Caco-2 (cell line): ENCODE results near the gene RALGPS2. TPM values are rescaled to one million over a fixed set of nuclear protein-coding genes. Genes with fewer than 3 reads are reported as not detected.

Experiments used
- BruUV-seq: library from RNA; stranded (reverse); fragments of 400-500 nt; replicated peaks from 2 replicates; lab custom pipeline; 2021; lab: Mats Ljungman, UMichigan
- CTCF ChIA-PET: fragments of 300-600 bp; sonication (Branson Sonifier 250); formaldehyde crosslinking; loops from one replicate; lab custom pipeline; 2022; ENCODE audit warnings: antibody characterized with exemption; lab: Charles Lee
- POLR2A ChIA-PET: fragments of 300-600 bp; sonication (Branson Sonifier 250); formaldehyde crosslinking; loops from one replicate; lab custom pipeline; 2022; ENCODE audit warnings: antibody characterized with exemption; lab: Charles Lee
- DNase-seq, 2 experiments: peaks; one replicate each; pipeline versions ENCODE4 v3.0.0 to v3.0.0-alpha.2; 2020 to 2022
- H3K27me3 ChIP-seq: replicated peaks from 2 replicates; pipeline ENCODE4 v1.6.0; 2011; ENCODE audit warnings: low read length; ENCODE audit not compliant: control insufficient read depth, insufficient read depth
- H3K36me3 ChIP-seq: 2 replicates; pipeline ENCODE4 v1.5.1; 2011; ENCODE audit warnings: low read length; ENCODE audit not compliant: control insufficient read depth, insufficient read depth
- H3K4me1 ChIP-seq: fragments of 250-450 bp; sonication (Bioruptor Pico); 2 replicates; pipeline ENCODE4 v1.5.1; 2020; ENCODE audit warnings: mild to moderate bottlenecking
- H3K4me3 ChIP-seq: 2 replicates; pipeline ENCODE4 v1.5.1; 2011; ENCODE audit warnings: low read depth, mild to moderate bottlenecking, control low read depth, low read length
- H3K9me3 ChIP-seq: fragments of 250-450 bp; sonication (Bioruptor Pico); 2 replicates; pipeline ENCODE4 v1.5.1; 2020; ENCODE audit warnings: mild to moderate bottlenecking, moderate library complexity
- H3K27ac Mint-ChIP-seq: one replicate; pipeline ENCODE4 v1.8.0; 2022; ENCODE audit warnings: mixed read lengths; ENCODE audit not compliant: unreplicated experiment
- H3K27me3 Mint-ChIP-seq: one replicate; pipeline ENCODE4 v1.8.0; 2022; ENCODE audit warnings: mixed read lengths; ENCODE audit not compliant: insufficient read depth, unreplicated experiment
- H3K36me3 Mint-ChIP-seq: one replicate; pipeline ENCODE4 v1.8.0; 2022; ENCODE audit warnings: mild to moderate bottlenecking, mixed read lengths; ENCODE audit not compliant: insufficient read depth, unreplicated experiment
- H3K4me1 Mint-ChIP-seq: one replicate; pipeline ENCODE4 v1.8.0; 2022; ENCODE audit warnings: low read depth, mixed read lengths; ENCODE audit not compliant: unreplicated experiment
- H3K4me3 Mint-ChIP-seq: one replicate; pipeline ENCODE4 v1.8.0; 2022; ENCODE audit warnings: mild to moderate bottlenecking, moderate library complexity, mixed read lengths; ENCODE audit not compliant: unreplicated experiment
- H3K9me3 Mint-ChIP-seq: one replicate; pipeline ENCODE4 v1.8.0; 2022; ENCODE audit warnings: mixed read lengths; ENCODE audit not compliant: unreplicated experiment
- CTCF ChIP-seq, 2 experiments: fragments of 200-600 bp in 1 of 2; IDR thresholded peaks; 1 replicate in 1 of 2; 2 replicates in 1 of 2; pipeline versions ENCODE4 v1.5.1 to v1.8.0; 2011 to 2022; ENCODE audit warnings: antibody characterized with exemption in 1 of 2, control low read depth in 1 of 2, inconsistent platforms in 1 of 2, low read depth in 1 of 2, low read length in 1 of 2, mild to moderate bottlenecking in 1 of 2, moderate library complexity in 1 of 2; ENCODE audit not compliant: insufficient read depth in 1 of 2, severe bottlenecking in 1 of 2, unreplicated experiment in 1 of 2
- intact Hi-C: fragments of 100-400 bp; cut with micrococcal nuclease; formaldehyde crosslinking; loops from one replicate; pipeline ENCODE4 v1.10.0; 2022; ENCODE audit not compliant: unreplicated experiment
- total RNA-seq: library from RNA; stranded (reverse); gene quantifications from 2 replicates; pipeline ENCODE4 v1.2.3, GENCODE V29; 2022

Gene RALGPS2
- total RNA-seq, 1 experiment from 2014 or later = 26.1 TPM

- no peaks in the 10 kb centered on the region for H3K4me1 ChIP-seq
- H3K4me1 Mint-ChIP-seq = no peaks in the 10 kb centered on the region
- intact Hi-C loops = no loop called here
- no peak overlapping the region for H3K4me3 Mint-ChIP-seq
- no peak overlapping the region for H3K27ac Mint-ChIP-seq
- H3K36me3 ChIP-seq = no peaks in the 10 kb centered on the region
- H3K4me3 ChIP-seq = no peak overlapping the region
- H3K9me3 Mint-ChIP-seq = no peaks in the 10 kb centered on the region
- no peak for TF ChIP-seq CTCF (IDR thresholded peaks at IDR 0.05; ENCODE audit: insufficient read depth in 1 of 2, low read depth in 1 of 2, low read length in 1 of 2, severe bottlenecking in 1 of 2, unreplicated experiment in 1 of 2)
- no peaks in the 10 kb centered on the region for H3K27me3 Mint-ChIP-seq
- BruUV-seq = no TSS peak
- H3K27me3 ChIP-seq = no peaks in the 10 kb centered on the region
- H3K36me3 Mint-ChIP-seq = peaks cover 15% of the 10 kb centered on the region
- DNase-seq = no peak
- CTCF ChIA-PET = no interaction called here
- no peaks in the 10 kb centered on the region for H3K9me3 ChIP-seq
- POLR2A ChIA-PET = no interaction called here
These were observed 94.1 kb downstream of the RALGPS2 start for GRCh38 chr1:178819123-178819522.

- Histone ChIP-seq H3K4me1 (no peaks in the 10 kb centered on the region), H3K36me3 (no peaks in the 10 kb centered on the region), H3K9me3 (no peaks in the 10 kb centered on the region), H3K4me3 (no peak overlapping the region), H3K27me3 (no peaks in the 10 kb centered on the region)
- H3K36me3 Mint-ChIP-seq = peaks cover 8% of the 10 kb centered on the region
- H3K4me3 Mint-ChIP-seq = no peak overlapping the region
- DNase-seq = no peak
- no peak for TF ChIP-seq CTCF (IDR thresholded peaks at IDR 0.05; ENCODE audit: insufficient read depth in 1 of 2, low read depth in 1 of 2, low read length in 1 of 2, severe bottlenecking in 1 of 2, unreplicated experiment in 1 of 2)
- BruUV-seq = no TSS peak
- POLR2A ChIA-PET = no interaction called here
- H3K9me3 Mint-ChIP-seq = peaks cover 8% of the 10 kb centered on the region
- intact Hi-C loops = no loop called here
- H3K27ac Mint-ChIP-seq = no peak overlapping the region
- CTCF ChIA-PET = no interaction called here
- H3K27me3 Mint-ChIP-seq = no peaks in the 10 kb centered on the region
- H3K4me1 Mint-ChIP-seq = no peaks in the 10 kb centered on the region
These were observed 96.3 kb downstream of the RALGPS2 start for GRCh38 chr1:178821134-178821866.

- H3K36me3 Mint-ChIP-seq = peaks cover 13% of the 10 kb centered on the region
- H3K9me3 ChIP-seq = no peaks in the 10 kb centered on the region; the same call in 1 of the 2 replicates
- no peak overlapping the region for H3K27ac Mint-ChIP-seq
- TF ChIP-seq CTCF (IDR thresholded peaks at IDR 0.05; ENCODE audit: insufficient read depth in 1 of 2, low read depth in 1 of 2, low read length in 1 of 2, severe bottlenecking in 1 of 2, unreplicated experiment in 1 of 2) = no peak
- DNase-seq = no peak
- no peaks in the 10 kb centered on the region for H3K4me1 Mint-ChIP-seq
- peaks cover 8% of the 10 kb centered on the region for H3K9me3 Mint-ChIP-seq
- POLR2A ChIA-PET = no interaction called here
- no peak overlapping the region for H3K4me3 Mint-ChIP-seq
- BruUV-seq = no TSS peak
- no peak overlapping the region for H3K4me3 ChIP-seq
- H3K27me3 Mint-ChIP-seq = no peaks in the 10 kb centered on the region
- no peaks in the 10 kb centered on the region for H3K27me3 ChIP-seq
- H3K36me3 ChIP-seq = no peaks in the 10 kb centered on the region; the same call in 1 of the 2 replicates
- CTCF ChIA-PET = no interaction called here
- no peaks in the 10 kb centered on the region for H3K4me1 ChIP-seq
- intact Hi-C loops = no loop called here
These were observed 100.1 kb downstream of the RALGPS2 start for GRCh38 chr1:178825167-178825566.
